ENCODE data around the gene CMBL.
"Not testable (repeated sequence)": the region's sequence is repeated elsewhere in the genome, so short reads cannot be mapped to it uniquely, and the experiment has no call there.

Gene CMBL

GRCh38 chr5:10310066-10310779 lies 2.5 kb upstream of the CMBL start:
- DNase-seq: no peak

DNA sequence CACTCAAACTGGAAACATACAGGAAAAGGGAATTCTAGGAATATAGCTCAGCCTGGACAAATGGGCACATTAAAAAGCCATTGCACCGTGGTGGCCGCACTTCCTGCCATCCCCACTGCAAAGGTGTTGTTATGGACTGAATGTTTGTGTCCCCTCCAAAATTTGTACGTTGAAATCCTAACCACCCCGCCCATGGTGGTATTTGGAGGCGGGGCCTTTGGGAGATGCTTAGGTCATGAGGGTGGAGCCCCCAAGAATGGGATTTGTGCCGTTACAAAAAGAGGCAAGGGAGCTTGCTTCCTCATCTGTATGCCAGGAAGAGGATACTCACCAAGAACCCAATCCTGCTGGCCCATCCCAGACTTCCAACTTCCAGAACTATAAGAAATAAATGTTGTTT lies 1.1 kb upstream of the CMBL start:
- no peak for DNase-seq

GRCh38 chr5:10306806-10307205 lies 896 bp downstream of the CMBL start:
- DNase-seq: no peak

GRCh38 chr5:10306114-10306513 lies 1.6 kb downstream of the CMBL start:
- no peak for DNase-seq

DNA sequence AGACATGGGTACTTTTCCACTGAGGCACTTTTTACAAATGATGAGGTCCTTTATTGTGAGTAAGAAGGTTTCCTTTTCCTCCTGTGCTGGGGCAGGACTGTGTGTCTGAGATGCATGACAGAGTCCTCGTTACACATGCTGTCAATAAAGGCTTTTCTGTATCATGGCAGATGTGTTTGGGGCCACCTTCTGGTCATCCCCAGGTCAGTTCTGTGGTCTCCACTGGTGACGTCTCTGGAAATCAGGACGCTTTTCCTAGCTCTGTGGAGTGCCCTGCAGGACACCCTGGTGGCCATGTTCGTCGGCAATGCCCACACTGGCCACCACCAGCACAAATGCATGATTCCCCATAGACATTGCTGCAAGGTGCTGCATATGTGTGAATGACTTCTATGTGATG lies 2.8 kb downstream of the CMBL start:
- DNase-seq: no peak

DNA sequence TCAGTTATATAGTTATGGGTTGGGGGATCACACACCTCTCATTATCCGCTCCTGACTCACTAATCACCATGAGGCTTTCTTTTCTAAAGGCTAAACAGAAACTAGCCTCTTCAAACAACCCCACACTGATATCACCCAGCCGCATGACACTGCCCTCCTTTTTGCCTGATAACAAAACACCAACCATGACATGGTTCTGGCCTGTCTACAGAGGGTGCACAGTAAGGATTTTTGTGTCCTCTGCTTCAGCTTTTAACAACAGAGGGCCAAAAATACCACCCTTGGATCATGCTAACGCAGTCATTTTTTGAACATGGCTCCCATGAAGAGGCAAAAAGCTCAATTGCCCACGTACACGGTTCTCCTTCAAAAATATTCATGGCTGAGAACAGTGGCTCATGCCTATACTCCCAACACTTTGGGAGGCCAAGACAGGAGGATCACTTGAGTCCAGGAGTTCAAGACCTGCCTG lies 4.0 kb downstream of the CMBL start:
- no peak for DNase-seq

GRCh38 chr5:10303201-10303600 lies 4.5 kb downstream of the CMBL start:
- DNase-seq: no peak

DNA sequence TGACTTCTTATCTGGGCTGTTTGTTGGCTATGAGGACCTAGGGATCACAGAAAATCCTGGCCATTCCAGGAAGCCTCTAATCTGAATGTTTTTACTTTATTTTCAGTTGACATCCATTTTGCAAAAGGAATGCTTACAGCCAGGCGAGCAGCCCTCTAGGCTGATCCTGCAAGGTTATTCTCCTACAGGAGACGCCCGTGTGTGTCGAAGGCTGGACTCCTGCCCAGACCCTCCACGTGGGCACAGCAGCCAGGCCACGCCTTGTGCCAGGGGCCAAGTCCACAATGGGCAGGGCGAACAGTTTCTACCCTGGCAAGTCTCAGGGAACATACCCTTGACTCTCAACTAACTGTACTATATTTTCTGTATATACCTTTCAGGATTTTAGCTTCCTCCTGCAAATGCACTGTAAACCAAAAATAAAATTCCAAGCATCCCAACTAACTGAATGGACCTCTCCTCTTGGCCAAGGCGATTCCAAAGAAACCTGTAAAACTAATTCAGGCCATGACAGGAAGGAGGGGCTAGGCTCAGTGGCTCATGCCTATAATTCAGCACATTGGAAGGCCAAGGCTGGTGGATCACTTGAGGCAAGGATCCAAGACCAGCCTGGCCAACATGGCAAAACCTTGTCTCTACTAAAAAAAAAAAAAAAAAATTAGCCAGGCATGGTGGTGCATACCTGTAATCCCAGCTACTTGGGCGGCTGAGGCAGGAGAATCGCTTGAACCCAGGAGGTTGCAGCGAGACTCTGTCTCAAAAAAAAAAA lies 5.7 kb downstream of the CMBL start:
- DNase-seq: no peak

- DNase-seq: no peak
Measured at GRCh38 chr5:10301266-10301665, 6.4 kb downstream of the CMBL start.

- DNase-seq: no peak
Measured at GRCh38 chr5:10300246-10300645, 7.5 kb downstream of the CMBL start.

- DNase-seq: no peak
Measured at GRCh38 chr5:10297646-10298204, 10.0 kb downstream of the CMBL start.

GRCh38 chr5:10295619-10296326 lies 11.9 kb downstream of the CMBL start:
- no peak for DNase-seq

GRCh38 chr5:10293907-10294662 lies 13.6 kb downstream of the CMBL start:
- no peak for DNase-seq

- DNase-seq: no peak
Measured at GRCh38 chr5:10291692-10292339, 15.9 kb downstream of the CMBL start.

- DNase-seq: no peak
Measured at GRCh38 chr5:10290438-10290837, 17.3 kb downstream of the CMBL start.

GRCh38 chr5:10289991-10290390 lies 17.7 kb downstream of the CMBL start:
- DNase-seq: no peak

GRCh38 chr5:10289353-10289752 lies 18.3 kb downstream of the CMBL start:
- DNase-seq: no peak

DNA sequence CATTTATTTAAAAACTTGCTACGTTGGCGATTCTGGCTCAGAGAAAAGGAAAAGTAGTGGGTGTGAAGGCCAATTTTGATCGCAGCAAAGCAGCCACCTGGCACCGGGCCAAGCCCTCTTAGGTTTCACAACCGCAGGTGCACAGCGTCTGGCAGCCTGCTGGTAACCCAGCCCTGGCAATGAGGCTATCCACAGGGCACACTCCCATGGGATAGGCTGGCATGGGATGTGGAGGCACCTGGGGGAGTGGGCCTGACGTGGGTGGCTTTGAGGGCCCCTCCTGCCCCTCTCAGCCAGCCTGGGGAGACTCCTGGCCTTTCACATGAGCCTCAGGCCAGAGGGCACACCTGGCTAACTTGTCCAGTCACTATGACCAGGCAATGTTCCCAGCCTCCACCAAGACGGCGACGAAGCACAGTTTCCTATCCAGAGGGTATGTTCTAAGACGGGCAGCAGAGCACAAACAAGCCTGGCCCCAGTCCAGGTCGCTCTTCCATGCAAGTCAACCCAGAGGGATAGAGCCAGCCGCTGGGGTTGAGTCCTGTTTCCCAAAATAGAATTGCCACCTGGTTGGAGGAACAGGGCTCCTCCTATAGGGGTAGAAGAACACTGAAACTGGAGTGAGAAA lies 19.0 kb downstream of the CMBL start:
- DNase-seq: peak in 1 of 2 donors; percentile 26

DNA sequence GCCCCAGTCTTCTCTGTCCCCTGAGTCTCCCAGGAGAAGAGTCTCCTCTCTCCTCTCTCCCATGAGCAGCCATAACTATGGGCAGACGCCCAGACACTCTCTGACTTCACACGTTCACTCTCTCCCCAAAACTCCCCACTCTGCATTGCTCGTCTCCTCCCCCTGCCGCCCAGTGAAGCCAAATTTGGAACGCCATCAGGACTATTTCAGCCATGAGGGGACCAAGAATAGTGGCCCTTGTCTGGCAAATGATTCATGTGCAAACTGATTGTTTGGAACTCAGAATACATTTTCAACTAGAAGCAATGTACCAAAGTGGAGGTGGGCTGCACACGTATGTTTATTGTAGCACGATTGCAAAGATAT lies 20.9 kb downstream of the CMBL start:
- DNase-seq: no peak

GRCh38 chr5:10286162-10286861 lies 21.4 kb downstream of the CMBL start:
- DNase-seq: no peak

- DNase-seq: not testable (repeated sequence)
Measured at GRCh38 chr5:10285362-10285761, 22.3 kb downstream of the CMBL start.
